KMS-11 (cell line): ENCODE results near the gene PAFAH1B1.
"Not testable (repeated sequence)": the region's sequence is repeated elsewhere in the genome, so short reads cannot be mapped to it uniquely, and the experiment has no call there.

Experiments
- H2AFZ ChIP-seq: fragments of 200-600 bp; sonication (generic); 2 replicates; pipeline ENCODE4 v1.6.1; 2016; ENCODE audit warnings: antibody characterized with exemption, mixed run types, low read depth
- H3K27ac ChIP-seq: fragments of 200-600 bp; sonication (generic); 2 replicates; pipeline ENCODE4 v1.6.1; 2016; ENCODE audit warnings: mild to moderate bottlenecking, mixed run types
- H3K27me3 ChIP-seq: fragments of 200-600 bp; sonication (generic); 2 replicates; pipeline ENCODE4 v1.6.1; 2017; ENCODE audit warnings: mild to moderate bottlenecking, low read depth, mixed run types, moderate library complexity; ENCODE audit not compliant: insufficient read depth
- H3K36me3 ChIP-seq: fragments of 200-600 bp; sonication (generic); 2 replicates; pipeline ENCODE4 v1.6.1; 2017; ENCODE audit warnings: mild to moderate bottlenecking, mixed run types; ENCODE audit not compliant: insufficient read depth
- H3K4me1 ChIP-seq: fragments of 200-600 bp; sonication (generic); 2 replicates; pipeline ENCODE4 v1.6.1; 2016; ENCODE audit warnings: mild to moderate bottlenecking, low read depth, mixed run types; ENCODE audit not compliant: poor library complexity, severe bottlenecking
- H3K4me2 ChIP-seq: fragments of 200-600 bp; sonication (generic); 2 replicates; pipeline ENCODE4 v1.7.0; 2016; ENCODE audit warnings: mild to moderate bottlenecking, mixed run types
- H3K4me3 ChIP-seq: fragments of 200-600 bp; sonication (generic); IDR thresholded peaks from 2 replicates; pipeline ENCODE4 v1.6.1; 2017; ENCODE audit warnings: low read depth, low read length, mixed read lengths; ENCODE audit not compliant: insufficient read depth
- H3K79me2 ChIP-seq: fragments of 200-600 bp; sonication (generic); 2 replicates; pipeline ENCODE4 v1.6.1; 2016; ENCODE audit warnings: low read depth, mixed run types; ENCODE audit not compliant: insufficient read depth
- H3K9ac ChIP-seq: fragments of 200-600 bp; sonication (generic); 2 replicates; pipeline ENCODE4 v1.6.1; 2016; ENCODE audit warnings: mild to moderate bottlenecking, mixed run types
- H4K20me1 ChIP-seq: fragments of 200-600 bp; sonication (generic); 2 replicates; pipeline ENCODE4 v1.6.1; 2016; ENCODE audit warnings: mild to moderate bottlenecking, mixed run types; ENCODE audit not compliant: insufficient read depth
- TF ChIP-seq, protein P1 (sequence below): fragments of 200-600 bp; sonication (generic); conservative IDR thresholded peaks from 2 replicates; pipeline ENCODE4 v1.6.1; 2017; ENCODE audit warnings: low read depth, mild to moderate bottlenecking, antibody characterized with exemption, low read length, moderate library complexity, mixed read lengths

Gene PAFAH1B1

GRCh38 chr17:2624292-2624731, 30.9 kb downstream of the PAFAH1B1 start:
- H4K20me1 ChIP-seq, result peaks cover 39% of the 10 kb centered on the region

DNA sequence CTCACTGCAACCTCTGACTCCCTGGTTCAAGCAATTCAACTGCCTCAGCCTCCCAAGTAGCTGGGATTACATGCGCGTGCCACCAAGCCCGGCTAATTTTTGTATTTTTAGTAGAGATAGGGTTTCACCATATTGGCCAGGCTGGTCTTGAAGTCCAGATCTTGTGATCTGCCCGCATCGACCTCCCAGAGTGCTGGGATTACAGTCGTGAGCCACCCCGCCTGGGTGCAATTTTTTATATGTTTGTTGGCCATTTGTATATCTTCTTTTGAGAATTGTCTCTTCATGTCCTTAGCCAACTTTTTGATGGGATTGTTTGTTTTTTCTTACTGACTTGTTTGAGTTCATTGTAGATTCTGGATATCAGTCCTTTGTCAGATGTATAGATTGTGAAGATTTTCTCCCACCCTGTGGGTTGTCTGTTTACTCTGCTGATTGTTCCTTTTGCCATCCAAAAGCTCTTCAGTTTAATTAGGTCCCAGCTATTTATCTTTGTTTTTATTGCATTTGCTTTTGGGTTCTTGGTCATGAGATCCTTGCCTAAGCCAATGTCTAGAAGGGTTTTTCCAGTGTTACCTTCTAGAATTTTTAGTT, 33.3 kb downstream of the PAFAH1B1 start:
- H4K20me1 ChIP-seq, result peaks cover 51% of the 10 kb centered on the region
- H2AFZ ChIP-seq, H3K36me3 ChIP-seq, H3K4me3 ChIP-seq, H3K9ac ChIP-seq, H3K27ac ChIP-seq, H3K4me2 ChIP-seq, H3K27me3 ChIP-seq: not testable (repeated sequence)
- peaks cover 32% of the 10 kb centered on the region for H3K4me1 ChIP-seq
- peaks cover 100% of the 10 kb centered on the region for H3K79me2 ChIP-seq

More at GRCh38 chr17:2624292-2624731, 30.9 kb downstream of the PAFAH1B1 start:
- peaks cover 100% of the 10 kb centered on the region for H3K79me2 ChIP-seq
- H3K9ac ChIP-seq, result no peak overlapping the region
- H3K36me3 ChIP-seq, result no peaks in the 10 kb centered on the region
- no peak overlapping the region for H2AFZ ChIP-seq
- H3K27ac ChIP-seq, result no peak overlapping the region
- TF ChIP-seq, protein P1, sequence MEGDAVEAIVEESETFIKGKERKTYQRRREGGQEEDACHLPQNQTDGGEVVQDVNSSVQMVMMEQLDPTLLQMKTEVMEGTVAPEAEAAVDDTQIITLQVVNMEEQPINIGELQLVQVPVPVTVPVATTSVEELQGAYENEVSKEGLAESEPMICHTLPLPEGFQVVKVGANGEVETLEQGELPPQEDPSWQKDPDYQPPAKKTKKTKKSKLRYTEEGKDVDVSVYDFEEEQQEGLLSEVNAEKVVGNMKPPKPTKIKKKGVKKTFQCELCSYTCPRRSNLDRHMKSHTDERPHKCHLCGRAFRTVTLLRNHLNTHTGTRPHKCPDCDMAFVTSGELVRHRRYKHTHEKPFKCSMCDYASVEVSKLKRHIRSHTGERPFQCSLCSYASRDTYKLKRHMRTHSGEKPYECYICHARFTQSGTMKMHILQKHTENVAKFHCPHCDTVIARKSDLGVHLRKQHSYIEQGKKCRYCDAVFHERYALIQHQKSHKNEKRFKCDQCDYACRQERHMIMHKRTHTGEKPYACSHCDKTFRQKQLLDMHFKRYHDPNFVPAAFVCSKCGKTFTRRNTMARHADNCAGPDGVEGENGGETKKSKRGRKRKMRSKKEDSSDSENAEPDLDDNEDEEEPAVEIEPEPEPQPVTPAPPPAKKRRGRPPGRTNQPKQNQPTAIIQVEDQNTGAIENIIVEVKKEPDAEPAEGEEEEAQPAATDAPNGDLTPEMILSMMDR, result no peak
- H3K4me1 ChIP-seq, result peaks cover 32% of the 10 kb centered on the region
- H3K4me2 ChIP-seq, result no peak overlapping the region
- H3K27me3 ChIP-seq, result no peaks in the 10 kb centered on the region
- no peak overlapping the region for H3K4me3 ChIP-seq

- H3K4me3 ChIP-seq, H3K4me2 ChIP-seq, H2AFZ ChIP-seq, H3K27me3 ChIP-seq, H3K36me3 ChIP-seq, H3K9ac ChIP-seq, H3K27ac ChIP-seq: not testable (repeated sequence)
- Histone ChIP-seq H3K4me1 (peaks cover 49% of the 10 kb centered on the region), H4K20me1 (peaks cover 62% of the 10 kb centered on the region), H3K79me2 (peaks cover 99% of the 10 kb centered on the region)
Observed at GRCh38 chr17:2628922-2629321, 35.5 kb downstream of the PAFAH1B1 start.

DNA sequence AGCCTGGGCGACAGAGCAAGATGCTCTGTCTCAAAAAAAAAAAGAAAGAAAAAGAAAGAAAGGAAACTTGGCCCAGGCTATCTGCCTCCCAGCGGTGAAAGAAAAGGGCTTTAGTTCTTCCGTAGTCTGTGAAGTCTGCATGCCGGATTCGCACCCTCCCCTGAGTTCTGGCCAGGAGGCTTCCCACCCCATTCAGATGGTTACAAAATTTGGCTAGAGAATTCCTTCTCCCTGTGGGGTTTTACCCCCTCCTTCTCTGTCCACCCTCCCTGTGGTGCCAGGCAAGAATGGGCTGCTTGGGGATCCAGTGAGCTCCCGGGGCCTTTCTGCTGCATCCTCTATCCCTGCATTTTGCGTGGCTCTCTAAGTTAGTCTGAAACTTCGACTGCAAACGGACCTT, 37.8 kb downstream of the PAFAH1B1 start:
- Histone ChIP-seq H3K9ac (no peak overlapping the region), H3K4me1 (peaks cover 46% of the 10 kb centered on the region), H2AFZ (no peak overlapping the region), H3K27ac (no peak overlapping the region), H4K20me1 (peaks cover 67% of the 10 kb centered on the region), H3K4me2 (no peak overlapping the region), H3K36me3 (no peaks in the 10 kb centered on the region), H3K27me3 (no peaks in the 10 kb centered on the region), H3K79me2 (peaks cover 99% of the 10 kb centered on the region), H3K4me3 (no peak overlapping the region)
- TF ChIP-seq, protein P1, result no peak

DNA sequence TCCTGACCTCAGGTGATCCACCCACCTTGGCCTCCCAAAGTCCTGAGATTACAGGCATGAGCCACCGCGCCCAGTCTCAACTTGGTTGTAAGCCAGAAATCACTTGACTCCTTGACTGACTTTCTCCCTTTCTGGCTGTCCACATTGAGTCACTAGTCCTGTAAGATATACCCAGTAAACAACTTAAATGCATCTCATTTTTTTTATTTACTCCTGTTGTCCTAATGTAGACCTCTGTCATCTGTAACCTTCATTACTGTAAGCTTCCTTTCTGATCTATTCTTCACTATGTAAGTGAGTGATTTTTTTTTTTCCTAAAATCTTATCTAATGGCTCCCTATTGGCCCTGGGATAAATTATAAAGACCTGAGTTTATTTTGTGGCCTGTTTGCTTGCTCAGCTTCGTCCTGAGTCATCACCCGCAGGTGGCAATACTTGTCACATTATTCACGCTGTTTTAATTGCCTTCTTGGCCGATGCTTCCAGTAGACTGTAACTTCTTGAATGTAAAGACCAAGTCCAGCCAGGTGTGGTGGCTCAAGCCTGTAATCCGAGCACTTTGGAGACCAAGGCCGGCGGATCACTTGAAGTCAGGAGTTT, 41.0 kb downstream of the PAFAH1B1 start:
- peaks cover 40% of the 10 kb centered on the region for H4K20me1 ChIP-seq
- H3K4me2 ChIP-seq, result no peak overlapping the region
- no peak overlapping the region for H3K27ac ChIP-seq
- peaks cover 96% of the 10 kb centered on the region for H3K79me2 ChIP-seq
- H3K27me3 ChIP-seq, result no peaks in the 10 kb centered on the region
- no peak overlapping the region for H2AFZ ChIP-seq
- H3K4me1 ChIP-seq, result peaks cover 22% of the 10 kb centered on the region
- TF ChIP-seq, protein P1, result no peak
- no peaks in the 10 kb centered on the region for H3K36me3 ChIP-seq
- H3K9ac ChIP-seq, result no peak overlapping the region
- no peak overlapping the region for H3K4me3 ChIP-seq
